ENCODE measurements around the gene TFPT. TPM values are rescaled to one million over a fixed set of nuclear protein-coding genes. Genes with fewer than 3 reads are reported as not detected.
A peak's percentile ranks its signal among the peaks of the same experiment; 100 is the strongest.

The TFPT gene
- total RNA-seq, 2 experiments from 2014 or later, result 27.1 to 31.6 TPM

DNA sequence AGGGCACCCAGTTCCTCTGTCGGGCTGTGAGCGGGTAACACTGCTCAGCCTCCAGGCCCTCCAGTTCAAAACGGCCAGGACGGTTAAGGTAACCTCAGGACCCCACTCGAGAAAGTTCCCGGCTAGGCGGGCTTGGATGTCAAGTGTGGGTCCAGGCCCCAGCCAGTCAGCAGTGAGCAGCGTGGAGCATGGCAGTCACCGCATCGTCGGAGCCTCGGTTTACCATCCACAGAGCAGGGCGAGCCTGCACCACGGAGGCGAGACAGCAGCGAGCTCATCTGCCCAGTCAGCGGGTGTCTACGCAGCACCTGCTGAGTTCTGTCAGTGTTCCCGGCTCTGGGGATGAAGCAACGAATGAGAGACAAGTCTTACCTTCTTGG is 14.2 kb upstream of the TFPT start:
- ChIA-PET POLR2A (no interaction called here), CTCF (no interaction called here)
- Mint-ChIP-seq H3K36me3 (peaks cover 19% of the 10 kb centered on the region), H3K4me3 (no peak overlapping the region), H3K4me1 (ENCODE audit: low read depth) (peaks cover 3% of the 10 kb centered on the region), H3K9me3 (no peaks in the 10 kb centered on the region), H3K27ac (no peak overlapping the region), H3K27me3 (no peaks in the 10 kb centered on the region)
- intact Hi-C loops (cut with micrococcal nuclease), result no loop called here
- DNase-seq, result no peak

DNA sequence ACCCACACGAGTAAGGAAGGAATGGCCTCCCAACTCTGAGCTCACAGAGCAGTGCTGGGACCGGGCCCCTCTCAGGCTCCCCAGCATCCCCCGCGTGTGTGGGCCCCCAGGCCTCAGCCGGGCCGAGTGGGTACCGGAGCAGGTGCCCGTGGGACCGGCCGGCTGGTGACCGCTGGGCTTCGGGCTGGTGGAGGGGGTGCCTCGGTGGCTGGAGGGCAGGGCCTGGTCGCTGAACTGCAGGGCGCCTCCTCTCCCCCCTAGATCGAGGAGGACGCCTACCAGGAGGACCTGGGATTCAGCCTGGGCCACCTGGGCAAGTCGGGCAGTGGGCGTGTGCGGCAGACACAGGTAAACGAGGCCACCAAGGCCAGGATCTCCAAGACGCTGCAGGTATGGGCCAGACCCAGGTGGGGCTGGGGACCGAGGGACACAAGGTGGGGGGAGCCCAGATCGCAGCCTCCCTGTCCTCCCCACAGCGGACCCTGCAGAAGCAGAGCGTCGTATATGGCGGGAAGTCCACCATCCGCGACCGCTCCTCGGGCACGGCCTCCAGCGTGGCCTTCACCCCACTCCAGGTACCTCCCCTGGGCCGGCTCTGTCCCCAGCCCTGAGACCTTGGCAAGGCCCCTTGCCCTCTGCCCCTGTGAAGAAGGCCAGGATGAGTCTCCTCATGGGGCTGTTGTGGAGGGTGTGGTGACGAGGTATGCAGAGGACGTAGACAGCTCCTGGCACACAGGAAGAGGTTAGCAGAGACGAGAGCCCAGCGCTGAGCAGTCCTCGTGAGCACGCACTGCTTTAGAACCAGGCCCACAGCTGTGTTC is 13.5 kb upstream of the TFPT start:
- POLR2A ChIA-PET, result no interaction called here

DNA sequence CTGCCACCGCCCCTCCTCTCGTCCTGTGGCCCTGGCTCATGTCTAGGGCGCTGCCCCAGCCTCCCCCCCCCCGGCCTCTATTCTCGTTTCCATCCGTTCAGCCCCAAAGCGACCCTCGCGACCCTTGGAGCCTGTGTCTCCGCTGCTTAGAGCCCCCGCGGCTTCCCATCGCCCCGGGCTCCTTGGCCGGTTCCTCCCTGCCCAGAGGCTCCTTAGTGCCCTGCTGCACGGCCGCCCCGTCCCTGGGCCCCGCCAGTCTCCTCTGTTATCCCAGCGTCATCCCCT is 12.9 kb upstream of the TFPT start:
- ChIA-PET CTCF (no interaction called here), POLR2A (no interaction called here)
- no peak for DNase-seq
- Mint-ChIP-seq H3K9me3 (no peaks in the 10 kb centered on the region), H3K27me3 (no peaks in the 10 kb centered on the region), H3K27ac (no peak overlapping the region), H3K36me3 (peaks cover 24% of the 10 kb centered on the region), H3K4me3 (no peak overlapping the region), H3K4me1 (ENCODE audit: low read depth) (no peaks in the 10 kb centered on the region)
- intact Hi-C loops (cut with micrococcal nuclease), result no loop called here

More for the DNA sequence above, 13.5 kb upstream of the TFPT start:
- no peak for DNase-seq
- CTCF ChIA-PET, result no interaction called here
- H3K36me3 Mint-ChIP-seq, result peaks cover 22% of the 10 kb centered on the region
- H3K4me3 Mint-ChIP-seq, result no peak overlapping the region
- no peaks in the 10 kb centered on the region for H3K27me3 Mint-ChIP-seq
- H3K9me3 Mint-ChIP-seq, result no peaks in the 10 kb centered on the region
- no peaks in the 10 kb centered on the region for H3K4me1 Mint-ChIP-seq (ENCODE audit: low read depth)
- H3K27ac Mint-ChIP-seq, result no peak overlapping the region
- intact Hi-C loops (cut with micrococcal nuclease), result no loop called here

DNA sequence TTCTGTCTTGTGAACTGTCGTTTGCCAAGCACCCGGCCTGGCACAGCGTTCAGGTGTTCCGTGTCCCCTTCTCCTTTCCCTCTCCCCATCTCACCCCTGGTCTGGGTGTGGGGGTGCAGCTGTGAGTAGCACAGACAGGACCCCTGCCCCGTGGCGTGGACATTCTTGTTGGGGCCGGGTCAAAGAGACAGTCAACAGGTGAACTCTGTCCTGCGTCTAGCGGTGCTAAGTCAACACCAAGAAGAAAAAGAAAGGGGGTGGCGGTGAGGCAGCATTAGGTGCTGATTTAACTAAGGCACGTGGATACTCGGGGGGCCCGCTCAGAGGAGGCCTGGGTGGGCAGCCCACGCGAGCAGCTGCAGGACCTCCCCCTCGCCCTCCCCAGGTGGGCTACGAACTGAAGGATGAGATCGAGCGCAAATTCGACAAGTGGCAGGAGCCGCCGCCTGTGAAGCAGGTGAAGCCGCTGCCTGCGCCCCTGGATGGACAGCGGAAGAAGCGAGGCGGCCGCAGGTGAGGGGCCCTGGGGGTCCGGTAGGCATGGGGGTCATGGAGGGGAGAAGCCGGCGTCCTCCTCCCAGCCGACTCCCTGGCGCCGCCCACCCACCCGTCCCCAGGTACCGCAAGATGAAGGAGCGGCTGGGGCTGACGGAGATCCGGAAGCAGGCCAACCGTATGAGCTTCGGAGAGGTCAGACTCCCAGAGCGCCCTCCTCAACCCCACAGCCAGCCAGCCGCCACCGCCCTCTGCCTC is 12.4 kb upstream of the TFPT start:
- intact Hi-C loops (cut with micrococcal nuclease), result no loop called here
- H3K4me3 Mint-ChIP-seq, result no peak overlapping the region
- ChIA-PET CTCF (no interaction called here), POLR2A (no interaction called here)
- H3K27ac Mint-ChIP-seq, result no peak overlapping the region
- no peaks in the 10 kb centered on the region for H3K4me1 Mint-ChIP-seq (ENCODE audit: low read depth)
- H3K36me3 Mint-ChIP-seq, result peaks cover 26% of the 10 kb centered on the region
- no peak for DNase-seq
- H3K9me3 Mint-ChIP-seq, result no peaks in the 10 kb centered on the region
- no peaks in the 10 kb centered on the region for H3K27me3 Mint-ChIP-seq

DNA sequence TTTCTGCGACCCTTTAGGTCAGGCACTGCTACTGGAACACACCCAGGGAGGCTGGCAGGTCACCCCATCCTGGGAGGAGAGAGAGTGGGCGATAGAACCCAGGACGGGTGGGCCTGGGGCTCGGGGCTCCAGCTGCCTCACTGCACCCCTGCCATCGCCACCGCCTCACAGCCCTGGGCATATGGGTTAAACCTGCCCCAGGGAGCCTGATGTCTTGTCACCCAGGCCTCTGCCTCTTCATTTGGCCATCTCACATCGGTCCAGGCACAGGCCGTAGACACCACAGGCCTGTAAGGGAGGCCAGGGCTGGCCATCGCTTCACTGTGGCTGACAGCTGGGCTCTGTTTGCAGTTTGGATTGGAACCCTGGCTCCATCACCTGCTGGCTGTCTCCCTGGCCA is 10.3 kb upstream of the TFPT start:
- POLR2A ChIA-PET, result no interaction called here

DNA sequence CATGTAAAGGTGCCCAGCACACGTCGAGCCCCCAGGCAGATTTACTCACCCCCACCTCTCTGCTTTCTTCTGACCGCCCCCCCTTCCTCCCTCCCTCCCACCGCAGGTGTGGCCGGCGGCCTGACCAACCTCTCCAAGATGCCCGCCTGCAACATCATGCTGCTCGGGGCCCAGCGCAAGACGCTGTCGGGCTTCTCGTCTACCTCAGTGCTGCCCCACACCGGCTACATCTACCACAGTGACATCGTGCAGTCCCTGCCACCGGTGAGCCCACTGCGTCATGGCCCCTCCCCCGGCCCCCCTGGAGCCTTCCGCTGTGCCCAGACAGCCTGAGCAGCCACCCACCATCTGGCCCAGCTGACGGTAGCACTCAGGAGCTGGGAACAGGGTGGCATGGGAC is 8.9 kb upstream of the TFPT start:
- peaks cover 30% of the 10 kb centered on the region for H3K36me3 Mint-ChIP-seq
- no peak for DNase-seq
- intact Hi-C loops (cut with micrococcal nuclease), result no loop called here
- no peak overlapping the region for H3K4me3 Mint-ChIP-seq
- no peaks in the 10 kb centered on the region for H3K9me3 Mint-ChIP-seq
- ChIA-PET CTCF (no interaction called here), POLR2A (no interaction called here)
- no peaks in the 10 kb centered on the region for H3K4me1 Mint-ChIP-seq (ENCODE audit: low read depth)
- no peak overlapping the region for H3K27ac Mint-ChIP-seq
- no peaks in the 10 kb centered on the region for H3K27me3 Mint-ChIP-seq

More for the DNA sequence above, 10.3 kb upstream of the TFPT start:
- CTCF ChIA-PET, result no interaction called here
- no peak overlapping the region for H3K4me3 Mint-ChIP-seq
- intact Hi-C loops (cut with micrococcal nuclease), result no loop called here
- DNase-seq, result no peak
- H3K9me3 Mint-ChIP-seq, result no peaks in the 10 kb centered on the region
- H3K4me1 Mint-ChIP-seq (ENCODE audit: low read depth), result no peaks in the 10 kb centered on the region
- H3K36me3 Mint-ChIP-seq, result peaks cover 25% of the 10 kb centered on the region
- H3K27ac Mint-ChIP-seq, result no peak overlapping the region
- H3K27me3 Mint-ChIP-seq, result no peaks in the 10 kb centered on the region

DNA sequence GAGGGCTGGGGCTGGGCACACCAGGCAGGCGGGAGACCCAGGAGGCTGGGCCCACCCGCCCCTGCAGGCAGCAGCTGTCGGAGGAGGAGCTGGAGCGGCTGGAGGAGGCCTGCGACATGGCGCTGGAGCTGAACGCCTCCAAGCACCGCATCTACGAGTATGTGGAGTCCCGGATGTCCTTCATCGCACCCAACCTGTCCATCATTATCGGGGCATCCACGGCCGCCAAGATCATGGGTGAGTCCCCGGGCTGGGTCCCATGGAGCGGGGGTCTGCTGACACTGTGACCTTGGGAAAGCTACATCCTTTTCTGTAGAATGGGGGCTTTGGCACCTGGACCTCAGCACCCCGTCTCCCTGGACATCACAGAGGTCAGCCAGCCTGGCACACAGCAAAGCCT is 8.2 kb upstream of the TFPT start:
- no peaks in the 10 kb centered on the region for H3K27me3 Mint-ChIP-seq
- intact Hi-C loops (cut with micrococcal nuclease), result no loop called here
- no peak overlapping the region for H3K27ac Mint-ChIP-seq
- no peaks in the 10 kb centered on the region for H3K9me3 Mint-ChIP-seq
- CTCF ChIA-PET, result no interaction called here
- H3K4me3 Mint-ChIP-seq, result no peak overlapping the region
- POLR2A ChIA-PET, result no interaction called here
- DNase-seq, result no peak
- H3K4me1 Mint-ChIP-seq (ENCODE audit: low read depth), result no peaks in the 10 kb centered on the region
- peaks cover 28% of the 10 kb centered on the region for H3K36me3 Mint-ChIP-seq

DNA sequence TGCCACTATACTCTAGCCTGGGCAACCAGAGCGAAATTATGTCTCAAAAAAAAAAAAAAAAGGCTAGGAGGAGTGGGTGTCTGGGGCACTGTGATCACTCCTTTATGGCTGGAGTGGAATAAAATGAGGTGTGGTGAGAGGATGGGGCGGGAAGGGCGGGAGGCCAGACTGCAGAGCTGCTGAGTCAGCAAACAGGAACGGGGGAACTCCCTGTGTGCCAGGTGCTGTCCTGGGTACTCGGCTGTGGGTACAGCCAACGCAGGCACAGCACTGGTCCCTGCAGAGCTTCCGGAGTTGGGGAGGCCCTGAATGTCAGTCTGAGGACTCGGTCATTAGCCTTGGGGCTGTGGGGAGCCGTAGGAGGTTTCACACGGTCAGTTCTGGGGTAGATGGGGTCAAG is 5.8 kb upstream of the TFPT start:
- no peak for DNase-seq
- intact Hi-C loops (cut with micrococcal nuclease), result no loop called here
- no peak overlapping the region for H3K27ac Mint-ChIP-seq
- peaks cover 11% of the 10 kb centered on the region for H3K4me1 Mint-ChIP-seq (ENCODE audit: low read depth)
- H3K4me3 Mint-ChIP-seq, result no peak overlapping the region
- POLR2A ChIA-PET, result no interaction called here
- H3K9me3 Mint-ChIP-seq, result no peaks in the 10 kb centered on the region
- CTCF ChIA-PET, result no interaction called here
- no peaks in the 10 kb centered on the region for H3K27me3 Mint-ChIP-seq
- H3K36me3 Mint-ChIP-seq, result peaks cover 20% of the 10 kb centered on the region

DNA sequence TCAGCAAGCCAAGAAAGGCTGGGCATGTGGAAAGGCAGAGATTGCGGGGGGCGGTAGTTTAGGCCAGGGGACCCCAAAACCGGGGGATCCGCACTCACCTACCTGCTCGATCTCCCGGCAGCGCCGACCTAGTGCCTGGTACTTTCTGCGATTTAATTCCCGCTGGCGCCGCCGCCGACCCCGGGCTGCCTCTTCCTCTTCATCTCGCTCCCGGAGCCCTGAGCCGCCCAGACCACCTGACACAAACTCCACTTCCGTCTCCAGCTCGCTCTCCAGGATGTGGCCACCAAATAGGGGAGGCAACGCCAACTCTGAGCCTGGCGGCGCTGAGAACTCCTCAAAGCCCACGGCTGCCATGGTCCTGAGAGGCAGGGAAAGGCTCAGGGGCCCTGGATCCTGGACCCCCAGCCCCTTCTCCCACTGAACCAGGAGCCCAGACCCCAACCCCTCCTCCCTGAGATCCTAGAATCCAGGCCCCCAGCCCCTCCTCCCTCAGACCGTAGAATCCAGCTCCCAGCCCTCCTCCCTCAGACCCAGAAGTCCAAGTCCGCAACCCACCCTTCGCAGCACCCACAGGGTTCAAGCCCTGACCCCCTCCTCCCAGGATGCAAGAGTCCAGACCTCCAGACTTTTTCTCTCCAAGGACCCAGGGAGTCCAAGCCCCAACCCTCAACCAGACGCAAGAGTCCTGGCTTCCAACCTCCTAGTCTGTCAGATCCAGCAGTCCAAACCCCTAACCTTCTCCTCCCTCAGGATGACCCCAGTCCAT is 933 bp downstream of the TFPT start:
- POLR2A ChIA-PET, result interaction anchor here (0.7 to 2.6 kb wide), 9 partner anchors 9 to 248 kb away, joined by 3 to 19 read pairs (median 6); partner anchors contain the start of genes CNOT3, LENG1, MBOAT7 and MYADM
- H3K4me1 Mint-ChIP-seq (ENCODE audit: low read depth), result peaks cover 27% of the 10 kb centered on the region
- H3K9me3 Mint-ChIP-seq, result no peaks in the 10 kb centered on the region
- CTCF ChIA-PET, result interaction anchor here (0.6 to 1.7 kb wide), 4 partner anchors 12 to 23 kb away, joined by 3 to 5 read pairs (median 3); partner anchors contain the start of genes CNOT3, NDUFA3 and OSCAR
- DNase-seq, result peak; percentile 75
- peaks cover 28% of the 10 kb centered on the region for H3K36me3 Mint-ChIP-seq
- no peaks in the 10 kb centered on the region for H3K27me3 Mint-ChIP-seq
- intact Hi-C loops (cut with micrococcal nuclease), result loop anchor here (1.0 to 10.0 kb wide), 8 partner anchors 12 to 1927 kb away; partner anchors contain the start of genes CNOT3, LENG1, LENG8 and MYADM
- H3K4me3 Mint-ChIP-seq, result peak overlapping the region; percentile 85
- H3K27ac Mint-ChIP-seq, result peak overlapping the region; percentile 96

DNA sequence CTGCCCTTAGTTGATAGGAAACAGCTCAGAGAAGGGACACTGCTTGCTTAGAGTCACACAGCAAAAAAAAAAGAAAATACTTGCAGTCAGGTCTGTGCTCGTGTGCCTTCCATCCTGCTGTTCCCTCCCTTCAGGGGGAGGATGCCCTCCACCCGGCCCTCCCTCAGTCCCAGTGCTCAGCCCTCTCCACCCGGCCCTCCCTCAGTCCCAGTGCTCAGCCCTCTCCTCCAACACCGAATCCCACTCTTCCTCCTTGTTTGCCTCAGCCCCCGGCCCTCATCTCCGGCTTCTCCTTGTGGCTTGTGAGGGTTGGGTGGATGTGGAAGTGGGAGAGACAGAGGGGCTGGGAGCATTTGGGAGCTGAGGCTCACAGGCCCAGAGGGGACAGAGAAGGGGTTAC is 5.8 kb downstream of the TFPT start:
- ChIA-PET POLR2A (no interaction called here), CTCF (no interaction called here)
- Mint-ChIP-seq H3K4me1 (ENCODE audit: low read depth) (peaks cover 14% of the 10 kb centered on the region), H3K27ac (no peak overlapping the region), H3K27me3 (no peaks in the 10 kb centered on the region), H3K4me3 (no peak overlapping the region), H3K36me3 (peaks cover 47% of the 10 kb centered on the region), H3K9me3 (no peaks in the 10 kb centered on the region)
- intact Hi-C loops (cut with micrococcal nuclease), result loop anchor here (10.0 kb wide), 1 partner anchor 335 kb away; the partner anchor contains the start of gene LENG8
- no peak for DNase-seq

DNA sequence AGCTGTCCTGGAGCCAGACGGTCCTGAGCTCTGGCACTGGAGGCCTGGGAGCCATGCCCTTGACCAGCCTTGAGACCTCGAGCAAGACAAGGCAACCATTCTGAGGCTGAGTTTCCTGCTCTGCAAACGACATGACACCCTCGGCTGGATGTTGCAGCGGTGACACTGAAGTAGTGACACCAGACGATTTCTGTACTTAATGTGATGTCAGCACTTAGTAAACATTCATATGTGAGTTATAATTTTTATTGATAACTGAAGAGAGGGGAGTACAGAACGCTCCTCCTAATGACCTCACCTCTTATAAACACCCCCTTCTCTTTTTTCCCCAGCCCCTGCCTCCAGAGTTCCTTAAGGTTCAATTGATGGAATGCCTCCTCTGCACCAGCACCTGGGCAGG is 7.0 kb downstream of the TFPT start:
- Mint-ChIP-seq H3K4me1 (ENCODE audit: low read depth) (peaks cover 7% of the 10 kb centered on the region), H3K9me3 (no peaks in the 10 kb centered on the region), H3K27ac (no peak overlapping the region), H3K36me3 (peaks cover 38% of the 10 kb centered on the region), H3K27me3 (no peaks in the 10 kb centered on the region), H3K4me3 (no peak overlapping the region)
- intact Hi-C loops (cut with micrococcal nuclease), result no loop called here
- ChIA-PET CTCF (no interaction called here), POLR2A (interaction anchor here (1.0 kb wide), 1 partner anchor 12 kb away, joined by 3 read pairs; no protein-coding TSS in a partner anchor)
- no peak for DNase-seq

DNA sequence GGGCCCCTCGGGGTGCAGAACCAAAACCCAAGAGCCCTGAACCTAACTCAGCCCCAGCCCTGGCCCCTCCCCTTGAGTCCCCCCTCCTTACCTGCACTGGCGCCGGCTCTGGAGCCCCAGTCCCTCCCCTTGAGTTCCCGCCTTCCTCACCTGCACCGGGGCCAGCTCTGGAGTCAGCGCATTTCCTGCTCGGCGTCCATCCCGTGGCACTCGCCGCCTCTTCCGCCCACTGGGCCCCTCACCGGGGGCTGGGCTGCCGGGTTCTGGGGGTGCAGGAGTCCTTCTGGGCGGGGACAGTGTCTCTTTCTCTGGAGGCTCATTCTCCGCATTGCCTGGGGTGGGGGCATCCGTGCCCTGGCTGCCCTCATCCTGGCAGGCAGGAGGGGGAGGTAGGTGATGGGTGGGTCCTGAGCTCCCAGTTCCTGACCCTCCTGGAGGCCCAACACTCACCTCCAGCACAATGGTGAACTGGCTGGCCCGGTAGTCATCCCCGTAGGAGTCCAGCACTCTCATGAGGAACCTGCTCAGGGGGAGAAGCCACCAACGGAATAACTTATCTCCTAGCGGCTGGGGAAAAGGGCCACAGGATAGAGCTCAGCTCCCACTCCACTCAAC is 7.5 kb downstream of the TFPT start:
- Mint-ChIP-seq H3K27ac (no peak overlapping the region), H3K36me3 (peaks cover 37% of the 10 kb centered on the region), H3K27me3 (no peaks in the 10 kb centered on the region), H3K9me3 (no peaks in the 10 kb centered on the region), H3K4me1 (ENCODE audit: low read depth) (peaks cover 6% of the 10 kb centered on the region), H3K4me3 (no peak overlapping the region)
- DNase-seq, result no peak
- POLR2A ChIA-PET, result interaction anchor here (1.0 kb wide), 1 partner anchor 11 kb away, joined by 3 read pairs; no protein-coding TSS in a partner anchor
- intact Hi-C loops (cut with micrococcal nuclease), result no loop called here
- CTCF ChIA-PET, result no interaction called here
